NCI-H2196 (cell line): ENCODE results near the gene CAV1.

Source experiments
- DNase-seq: peaks from one replicate; lab custom pipeline; 2025; ENCODE audit not compliant: unreplicated experiment; lab: John Stamatoyannopoulos, UW

Gene CAV1

GRCh38 chr7:116503835-116504234, 21.0 kb upstream of the CAV1 start:
- no peak for DNase-seq

GRCh38 chr7:116505278-116505677, 19.6 kb upstream of the CAV1 start:
- no peak for DNase-seq

GRCh38 chr7:116505823-116506222, 19.0 kb upstream of the CAV1 start:
- DNase-seq: no peak

GRCh38 chr7:116509982-116510579, 14.8 kb upstream of the CAV1 start:
- DNase-seq: no peak

GRCh38 chr7:116510795-116511194, 14.0 kb upstream of the CAV1 start:
- no peak for DNase-seq

- DNase-seq: peak; percentile 4
These were observed 13.0 kb upstream of the CAV1 start for GRCh38 chr7:116511552-116512519.

GRCh38 chr7:116512520-116513188, 12.2 kb upstream of the CAV1 start:
- DNase-seq: no peak

GRCh38 chr7:116515584-116515983, 9.3 kb upstream of the CAV1 start:
- DNase-seq: no peak

GRCh38 chr7:116516324-116516723, 8.5 kb upstream of the CAV1 start:
- no peak for DNase-seq

- no peak for DNase-seq
These were observed 7.2 kb upstream of the CAV1 start for GRCh38 chr7:116517626-116518025.

GRCh38 chr7:116518961-116519360, 5.9 kb upstream of the CAV1 start:
- DNase-seq: no peak

- no peak for DNase-seq
These were observed 3.7 kb upstream of the CAV1 start for GRCh38 chr7:116521046-116521664.

- no peak for DNase-seq
These were observed 2.6 kb upstream of the CAV1 start for GRCh38 chr7:116522247-116522646.

- DNase-seq: no peak
These were observed 621 bp upstream of the CAV1 start for GRCh38 chr7:116524221-116524608.

- no peak for DNase-seq
These were observed 569 bp downstream of the CAV1 start for GRCh38 chr7:116525298-116525912.

GRCh38 chr7:116525913-116526861, 1.4 kb downstream of the CAV1 start:
- DNase-seq: peak; percentile 11

- no peak for DNase-seq
These were observed 2.1 kb downstream of the CAV1 start for GRCh38 chr7:116526897-116527296.

GRCh38 chr7:116527521-116527920, 2.7 kb downstream of the CAV1 start:
- no peak for DNase-seq

- no peak for DNase-seq
These were observed 3.4 kb downstream of the CAV1 start for GRCh38 chr7:116528008-116528789.
